HEK293T (cell line): ENCODE data around the gene B9D2.

Experiments used
- CTCF ChIA-PET: fragments of 350-600 bp; formaldehyde crosslinking; extraction: SDS; loops from one replicate; lab custom pipeline; 2021; ENCODE audit warnings: antibody characterized with exemption, inconsistent platforms; lab: Yijun Ruan, JAX
- POLR2A ChIA-PET: fragments of 350-600 bp; formaldehyde crosslinking; extraction: SDS; loops from one replicate; lab custom pipeline; 2020; ENCODE audit warnings: antibody characterized with exemption, inconsistent platforms; lab: Yijun Ruan, JAX
- DNase-seq: peaks from one replicate; pipeline ENCODE4 v3.0.0; 2012; ENCODE audit warnings: mixed read lengths; ENCODE audit errors: extremely low spot score
- ARNT ChIP-seq: fragments of 450-650 bp; IDR thresholded peaks from 2 replicates; pipeline ENCODE4 v1.6.1; 2017; ENCODE audit warnings: mild to moderate bottlenecking
- BHLHE40 ChIP-seq: fragments of 450-650 bp; IDR thresholded peaks from 2 replicates; pipeline ENCODE4 v1.6.1; 2016; ENCODE audit warnings: mild to moderate bottlenecking, moderate library complexity, borderline replicate concordance
- CTBP1 ChIP-seq: fragments of 450-650 bp; IDR thresholded peaks from 2 replicates; pipeline ENCODE4 v1.6.1; 2016; ENCODE audit warnings: borderline replicate concordance
- ELF4 ChIP-seq: fragments of 450-650 bp; IDR thresholded peaks from 2 replicates; pipeline ENCODE4 v1.6.1; 2017; ENCODE audit warnings: antibody characterized with exemption
- FOXA1 ChIP-seq: fragments of 450-650 bp; IDR thresholded peaks from 2 replicates; pipeline ENCODE4 v1.6.1; 2016; ENCODE audit warnings: mild to moderate bottlenecking
- FOXK2 ChIP-seq: fragments of 450-650 bp; IDR thresholded peaks from 2 replicates; pipeline ENCODE4 v1.6.1; 2016; ENCODE audit warnings: mild to moderate bottlenecking
- FOXM1 ChIP-seq: fragments of 450-650 bp; IDR thresholded peaks from 2 replicates; pipeline ENCODE4 v1.6.1; 2017; ENCODE audit warnings: mild to moderate bottlenecking, borderline replicate concordance
- HDGF ChIP-seq: fragments of 450-650 bp; IDR thresholded peaks from 2 replicates; pipeline ENCODE4 v1.6.1; 2017; ENCODE audit warnings: antibody characterized with exemption, borderline replicate concordance
- L3MBTL2 ChIP-seq: fragments of 450-650 bp; conservative IDR thresholded peaks from 2 replicates; pipeline ENCODE4 v1.6.1; 2016; ENCODE audit warnings: mild to moderate bottlenecking
- LEF1 ChIP-seq: fragments of 450-650 bp; IDR thresholded peaks from 2 replicates; pipeline ENCODE4 v1.6.1; 2017; ENCODE audit warnings: mild to moderate bottlenecking, borderline replicate concordance
- NFRKB ChIP-seq: fragments of 450-650 bp; IDR thresholded peaks from 2 replicates; pipeline ENCODE4 v1.6.1; 2016; ENCODE audit warnings: mild to moderate bottlenecking, moderate library complexity
- PKNOX1 ChIP-seq: fragments of 450-650 bp; IDR thresholded peaks from 2 replicates; pipeline ENCODE4 v1.6.1; 2016
- SP1 ChIP-seq: fragments of 450-650 bp; IDR thresholded peaks from 2 replicates; pipeline ENCODE4 v1.6.1; 2017
- SUZ12 ChIP-seq: fragments of 450-650 bp; IDR thresholded peaks from 2 replicates; pipeline ENCODE4 v1.6.1; 2016; ENCODE audit warnings: mild to moderate bottlenecking
- TARDBP ChIP-seq: fragments of 450-650 bp; IDR thresholded peaks from 2 replicates; pipeline ENCODE4 v1.6.1; 2016
- ZNF384 ChIP-seq: fragments of 450-650 bp; IDR thresholded peaks from 2 replicates; pipeline ENCODE4 v1.6.1; 2016

The B9D2 gene

GRCh38 chr19:41320185-41320518, 43.8 kb downstream of the B9D2 start:
- TF ChIP-seq SUZ12 (no peak), FOXM1 (no peak), LEF1 (no peak), ZNF384 (no peak)
- CTCF ChIA-PET = interaction anchor here (1.3 kb wide), 1 partner anchor 33 kb away, joined by 5 read pairs; the partner anchor contains the start of gene TGFB1
- POLR2A ChIA-PET = no interaction called here
- DNase-seq = no peak

- TF ChIP-seq BHLHE40 = no peak
- TF ChIP-seq TARDBP = no peak
- no peak for TF ChIP-seq SP1
- TF ChIP-seq FOXA1 = no peak
- TF ChIP-seq ZNF384 = no peak
- TF ChIP-seq CTBP1 = no peak
- no peak for TF ChIP-seq FOXM1
- no peak for TF ChIP-seq HDGF
- TF ChIP-seq LEF1 = no peak
- no peak for TF ChIP-seq L3MBTL2
- no peak for TF ChIP-seq PKNOX1
- no peak for TF ChIP-seq SUZ12
- TF ChIP-seq NFRKB = no peak
- TF ChIP-seq FOXK2 = no peak
- ChIA-PET POLR2A (no interaction called here), CTCF (no interaction called here)
These were observed 44.3 kb downstream of the B9D2 start for GRCh38 chr19:41319500-41320184.

DNA sequence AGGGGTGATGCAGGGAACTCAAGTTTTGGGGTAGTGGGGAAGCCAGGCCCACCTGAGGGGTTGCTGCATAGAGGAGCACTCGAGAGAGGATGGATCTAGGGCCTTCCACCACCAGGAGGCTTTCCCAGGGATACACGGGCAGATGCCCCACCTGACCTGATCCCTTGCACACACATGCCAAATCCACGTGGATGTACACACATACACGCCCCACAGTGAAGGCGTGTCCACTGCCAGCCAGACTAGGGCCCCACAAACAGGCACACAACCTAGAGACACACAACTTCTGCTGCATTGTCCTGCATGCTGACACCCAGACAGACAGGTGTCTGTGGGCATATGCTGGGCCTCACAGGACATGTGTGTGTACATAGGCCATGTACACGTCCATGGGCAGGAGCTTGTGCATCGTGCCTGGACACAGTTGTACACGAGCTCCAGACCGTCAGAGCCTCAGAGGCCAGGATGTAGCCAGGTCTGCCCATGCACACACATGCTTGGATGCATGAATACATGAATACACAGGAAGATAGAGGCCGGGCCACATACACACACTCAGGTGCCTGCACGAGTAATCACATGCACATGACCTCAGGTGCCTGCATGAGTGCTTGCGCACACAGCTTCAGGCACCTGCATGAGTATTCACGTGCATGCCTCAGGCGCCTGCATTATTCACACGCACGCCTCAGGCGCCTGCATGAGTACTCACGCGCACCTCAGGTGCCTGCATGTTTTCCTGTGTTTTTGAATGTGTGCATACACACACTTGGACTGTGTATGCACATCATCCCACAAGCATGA, 45.1 kb downstream of the B9D2 start:
- CTCF ChIA-PET = no interaction called here
- POLR2A ChIA-PET = no interaction called here

More at GRCh38 chr19:41319500-41320184, 44.3 kb downstream of the B9D2 start:
- no peak for DNase-seq

GRCh38 chr19:41316306-41316920, 47.5 kb downstream of the B9D2 start:
- ChIA-PET POLR2A (no interaction called here), CTCF (no interaction called here)
- DNase-seq = no peak
- TF ChIP-seq ARNT = no peak
- no peak for TF ChIP-seq FOXK2
- no peak for TF ChIP-seq LEF1
- TF ChIP-seq L3MBTL2 = no peak
- TF ChIP-seq HDGF = no peak
- TF ChIP-seq NFRKB = no peak
- no peak for TF ChIP-seq PKNOX1
- no peak for TF ChIP-seq SP1
- no peak for TF ChIP-seq TARDBP
- no peak for TF ChIP-seq CTBP1
- TF ChIP-seq ZNF384 = no peak
- TF ChIP-seq FOXA1 = no peak
- TF ChIP-seq SUZ12 = no peak
- no peak for TF ChIP-seq ELF4
- TF ChIP-seq FOXM1 = no peak
- no peak for TF ChIP-seq BHLHE40

More for the DNA sequence above, 45.1 kb downstream of the B9D2 start:
- TF ChIP-seq FOXM1 = no peak
- TF ChIP-seq HDGF = no peak
- TF ChIP-seq CTBP1 = no peak
- no peak for TF ChIP-seq ELF4
- TF ChIP-seq SP1 = no peak
- no peak for TF ChIP-seq LEF1
- TF ChIP-seq ARNT = no peak
- no peak for TF ChIP-seq BHLHE40
- DNase-seq = no peak

DNA sequence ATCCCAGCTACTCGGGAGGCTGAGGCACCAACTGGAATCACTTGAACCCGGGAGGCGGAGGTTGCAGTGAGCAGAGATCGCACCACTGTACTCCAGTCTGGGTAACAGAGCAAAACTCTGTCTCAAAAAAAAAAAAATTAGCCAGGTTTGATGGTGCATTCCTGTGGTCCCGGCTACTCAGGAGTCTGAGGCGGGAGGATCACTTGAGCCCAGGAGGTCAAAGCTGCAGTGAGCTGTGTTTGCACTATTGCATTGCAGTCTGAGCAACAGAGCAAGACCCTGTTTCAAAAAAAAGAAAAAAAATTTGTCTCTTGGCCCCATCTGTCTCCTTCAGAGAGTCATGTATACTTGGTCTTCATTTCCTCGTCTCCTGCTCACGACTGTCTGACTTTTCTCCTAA, 52.3 kb downstream of the B9D2 start:
- CTCF ChIA-PET = no interaction called here
- DNase-seq = no peak
- POLR2A ChIA-PET = interaction anchor here (0.6 to 2.1 kb wide), 3 partner anchors 41 to 52 kb away, joined by 3 to 5 read pairs (median 5); partner anchors contain the start of genes B9D2 and HNRNPUL1

More for the DNA sequence above, 52.3 kb downstream of the B9D2 start:
- TF ChIP-seq SUZ12 (no peak), TARDBP (no peak), HDGF (no peak), ELF4 (no peak), L3MBTL2 (no peak), ZNF384 (no peak), BHLHE40 (no peak), FOXA1 (no peak), FOXM1 (no peak), LEF1 (no peak), SP1 (no peak), NFRKB (no peak), FOXK2 (no peak), CTBP1 (no peak), PKNOX1 (no peak), ARNT (no peak)
